Fibroblast of the conjunctiva (primary cell): ENCODE results near the gene SPRR2E.
"Not testable (repeated sequence)": the region's sequence is repeated elsewhere in the genome, so short reads cannot be mapped to it uniquely, and the experiment has no call there.

Source experiments
- DNase-seq: peaks from one replicate; pipeline ENCODE4 v3.0.0-alpha.2; 2010; ENCODE audit warnings: low read depth

The SPRR2E gene

GRCh38 chr1:153094426-153094825 is at the start of gene SPRR2E:
SPRR2E (minus strand) TSS chr1:153094526; CDS start chr1:153093751, 775 bp downstream.
- no peak for DNase-seq

- DNase-seq, result no peak
Observed at GRCh38 chr1:153141377-153141776, 47.1 kb upstream of the SPRR2E start.

- no peak for DNase-seq
Observed at GRCh38 chr1:153140484-153140883, 46.2 kb upstream of the SPRR2E start.

GRCh38 chr1:153133743-153134142 is 39.4 kb upstream of the SPRR2E start:
- DNase-seq, result no peak

GRCh38 chr1:153133267-153133666 is 38.9 kb upstream of the SPRR2E start:
- no peak for DNase-seq

- DNase-seq, result not testable (repeated sequence)
Observed at GRCh38 chr1:153128688-153129087, 34.4 kb upstream of the SPRR2E start.

- DNase-seq, result no peak
Observed at GRCh38 chr1:153127296-153127695, 33.0 kb upstream of the SPRR2E start.

- no peak for DNase-seq
Observed at GRCh38 chr1:153125536-153125935, 31.2 kb upstream of the SPRR2E start.

GRCh38 chr1:153123793-153124192 is 29.5 kb upstream of the SPRR2E start:
- not testable (repeated sequence) for DNase-seq

- no peak for DNase-seq
Observed at GRCh38 chr1:153122831-153123421, 28.6 kb upstream of the SPRR2E start.

GRCh38 chr1:153120945-153121344 is 26.6 kb upstream of the SPRR2E start:
- DNase-seq, result no peak

- DNase-seq, result no peak
Observed at GRCh38 chr1:153119491-153119971, 25.2 kb upstream of the SPRR2E start.

- not testable (repeated sequence) for DNase-seq
Observed at GRCh38 chr1:153115264-153115663, 20.9 kb upstream of the SPRR2E start.

GRCh38 chr1:153113416-153113815 is 19.1 kb upstream of the SPRR2E start, which contains the start of gene SPRR2F:
SPRR2F (minus strand) TSS chr1:153113516; CDS start chr1:153112733, 783 bp downstream.
- no peak for DNase-seq

- DNase-seq, result not testable (repeated sequence)
Observed at GRCh38 chr1:153112454-153112853, 18.1 kb upstream of the SPRR2E start.

- DNase-seq, result no peak
Observed at GRCh38 chr1:153100245-153100644, 5.9 kb upstream of the SPRR2E start.

GRCh38 chr1:153099461-153100045 is 5.2 kb upstream of the SPRR2E start:
- no peak for DNase-seq

- no peak for DNase-seq
Observed at GRCh38 chr1:153095764-153096163, 1.4 kb upstream of the SPRR2E start.

GRCh38 chr1:153087652-153088051 is 6.7 kb downstream of the SPRR2E start:
- DNase-seq, result no peak

GRCh38 chr1:153081736-153082135 is 12.6 kb downstream of the SPRR2E start:
- DNase-seq, result no peak

GRCh38 chr1:153072806-153073726 is 21.3 kb downstream of the SPRR2E start:
- DNase-seq, result no peak

GRCh38 chr1:153071511-153071910 is 22.8 kb downstream of the SPRR2E start, which contains the start of gene SPRR2B:
SPRR2B (minus strand) TSS chr1:153071611; CDS start chr1:153070839, 772 bp downstream.
- DNase-seq, result no peak

GRCh38 chr1:153070243-153070642 is 24.1 kb downstream of the SPRR2E start:
- DNase-seq, result no peak
